ENCODE data around the gene NUDT2. TPM values are rescaled to one million over a fixed set of nuclear protein-coding genes. Genes with fewer than 3 reads are reported as not detected.

The NUDT2 gene
- total and polyA plus RNA-seq, 2 of the 4 experiments (the other 2 are of a cell fraction) = 36.6 to 45.0 TPM

DNA sequence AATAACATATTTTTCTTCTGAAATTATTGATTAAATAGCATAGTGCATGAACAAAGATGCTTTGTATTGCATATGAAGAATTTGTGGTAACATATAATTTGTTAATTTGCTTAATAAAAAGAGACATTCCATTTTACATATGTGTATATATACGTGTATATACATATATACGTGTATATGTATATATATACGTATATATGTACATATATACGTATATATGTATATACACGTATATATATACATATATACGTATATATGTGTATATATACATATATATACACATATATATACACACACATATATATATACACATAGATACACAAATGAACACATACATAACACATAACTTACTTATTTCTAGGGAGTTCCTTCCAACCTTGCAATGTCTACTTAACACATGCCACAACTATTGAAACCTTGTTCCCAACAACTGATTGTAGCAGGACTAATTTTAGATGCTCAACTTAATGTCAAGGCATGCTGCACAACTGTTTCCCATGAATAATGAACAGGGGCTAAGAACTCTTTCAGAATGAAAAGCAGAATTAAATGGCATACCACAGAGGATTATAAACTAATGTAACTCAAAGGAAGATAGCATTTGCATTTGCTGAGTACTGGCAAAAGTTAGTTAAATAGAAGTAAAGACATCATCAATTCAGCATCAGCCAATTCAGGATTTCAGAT is 17.7 kb upstream of the NUDT2 start:
- Histone ChIP-seq H3K14ac (replicated peaks; ENCODE audit: low read depth, low read length) (no peak overlapping the region), H2AK5ac (ENCODE audit: low read depth, low read length) (no peak overlapping the region), H2BK5ac (ENCODE audit: low read depth, low read length, poor library complexity, severe bottlenecking) (no peak overlapping the region), H4K20me1 (ENCODE audit: insufficient read depth, low read length) (no peaks in the 10 kb centered on the region), H3K4me2 (ENCODE audit: low read depth, low read length) (no peak overlapping the region), H2BK15ac (ENCODE audit: low read depth, low read length) (no peak overlapping the region), H3K4me1 (ENCODE audit: control insufficient read depth, insufficient read depth, low read length) (no peaks in the 10 kb centered on the region), H4K5ac (ENCODE audit: low read depth, low read length) (no peak overlapping the region), H2BK20ac (ENCODE audit: low read depth, low read length) (no peak overlapping the region), H4K8ac (ENCODE audit: low read depth in 2 of 2, low read length in 2 of 2) (no peak overlapping the region), H2AFZ (replicated peaks; ENCODE audit: low read length, poor library complexity) (no peak overlapping the region), H2BK120ac (ENCODE audit: low read depth, low read length) (no peak overlapping the region), H3K36me3 (ENCODE audit: control insufficient read depth, insufficient read depth, low read length) (no peaks in the 10 kb centered on the region), H3K9ac (ENCODE audit: low read depth, low read length) (no peak overlapping the region), H3K79me1 (ENCODE audit: low read depth in 1 of 2, low read length in 2 of 2) (no peaks in the 10 kb centered on the region; a peak in 2 of 4 replicates), H3K23ac (ENCODE audit: low read depth, low read length) (no peak overlapping the region), H4K91ac (ENCODE audit: insufficient read depth, low read depth, low read length) (no peak overlapping the region), H2AK9ac (replicated peaks; ENCODE audit: low read depth, low read length, poor library complexity) (no peak overlapping the region), H3K4me3 (ENCODE audit: insufficient read depth, low read depth, low read length) (no peak overlapping the region), H3K27me3 (ENCODE audit: control insufficient read depth, insufficient read depth, low read length) (no peaks in the 10 kb centered on the region), H3K9me1 (ENCODE audit: insufficient read depth, low read length) (no peaks in the 10 kb centered on the region), H3K9me3 (ENCODE audit: control insufficient read depth, insufficient read depth, low read length) (no peaks in the 10 kb centered on the region), H3K18ac (ENCODE audit: low read depth, low read length) (no peak overlapping the region), H3K56ac (ENCODE audit: extremely low read depth, insufficient read depth, low read length) (no peak overlapping the region), H3K27ac (ENCODE audit: insufficient read depth, low read length) (no peak overlapping the region), H3K4ac (ENCODE audit: low read depth, low read length) (no peak overlapping the region)
- ChIA-PET POLR2A (ENCODE audit: unreplicated experiment) (no interaction called here), CTCF (no interaction called here)
- TF ChIP-seq, protein P1, sequence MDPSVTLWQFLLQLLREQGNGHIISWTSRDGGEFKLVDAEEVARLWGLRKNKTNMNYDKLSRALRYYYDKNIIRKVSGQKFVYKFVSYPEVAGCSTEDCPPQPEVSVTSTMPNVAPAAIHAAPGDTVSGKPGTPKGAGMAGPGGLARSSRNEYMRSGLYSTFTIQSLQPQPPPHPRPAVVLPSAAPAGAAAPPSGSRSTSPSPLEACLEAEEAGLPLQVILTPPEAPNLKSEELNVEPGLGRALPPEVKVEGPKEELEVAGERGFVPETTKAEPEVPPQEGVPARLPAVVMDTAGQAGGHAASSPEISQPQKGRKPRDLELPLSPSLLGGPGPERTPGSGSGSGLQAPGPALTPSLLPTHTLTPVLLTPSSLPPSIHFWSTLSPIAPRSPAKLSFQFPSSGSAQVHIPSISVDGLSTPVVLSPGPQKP (IDR thresholded peaks at IDR 0.05; ENCODE audit: borderline replicate concordance, low read depth, low read length) = no peak
- TF ChIP-seq POLR2A (IDR thresholded peaks at IDR 0.05; ENCODE audit: low read depth, low read length) (no peak), MAFK (IDR thresholded peaks at IDR 0.05; ENCODE audit: low read depth, low read length) (no peak)
- WGBS, 2 experiments (ENCODE audit: extremely low coverage in 2 of 2, insufficient read length in 1 of 2) = no CpG with 5 or more reads among the region's 6 CpGs
- ATAC-seq (ENCODE audit: low read depth) (no peak), DNase-seq (no peak)
- no TSS peak for BruUV-seq (replicated peaks)
- in situ Hi-C loops (cut with MboI; ENCODE audit: low sequenced_read_pairs) = no loop called here
- intact Hi-C loops (cut with micrococcal nuclease) = no loop called here
- dilution Hi-C loops (cut with HindIII; ENCODE audit: low sequenced_read_pairs, unreplicated experiment) = no loop called here
